SK-N-SH treated with all-trans-retinoic acid at 6 μM for 48 hours (cell line): ENCODE data around the gene TRABD.

ENCODE experiments used
- ARNTL ChIP-seq: fragments of 450-650 bp; formaldehyde crosslinking; IDR thresholded peaks from 2 replicates; pipeline ENCODE4 v1.5.0; 2020; ENCODE audit warnings: low read depth, mild to moderate bottlenecking, moderate library complexity, borderline replicate concordance
- BACH2 ChIP-seq: fragments of 250-450 bp; sonication (Bioruptor Pico); IDR thresholded peaks from 2 replicates; pipeline ENCODE4 v1.9.0; 2021; ENCODE audit warnings: mild to moderate bottlenecking, borderline replicate concordance
- CREB5 ChIP-seq: fragments of 250-450 bp; sonication (Bioruptor Pico); IDR thresholded peaks from 2 replicates; pipeline ENCODE4 v1.5.1; 2020; ENCODE audit warnings: low read depth, mild to moderate bottlenecking, moderate library complexity
- GLIS3 ChIP-seq: fragments of 250-450 bp; sonication (Bioruptor Pico); IDR thresholded peaks from 2 replicates; pipeline ENCODE4 v1.5.0; 2020; ENCODE audit warnings: mild to moderate bottlenecking, moderate library complexity
- ISL1 ChIP-seq: fragments of 250-450 bp; sonication (Bioruptor Pico); IDR thresholded peaks from 2 replicates; pipeline ENCODE4 v2.1.2; 2022; ENCODE audit warnings: mild to moderate bottlenecking, moderate library complexity
- OSR1 ChIP-seq: fragments of 250-450 bp; sonication (Bioruptor Pico); IDR thresholded peaks from 2 replicates; pipeline ENCODE4 v1.8.0; 2022; ENCODE audit warnings: moderate library complexity, mild to moderate bottlenecking, inconsistent platforms
- PATZ1 ChIP-seq: fragments of 250-450 bp; sonication (Bioruptor Pico); IDR thresholded peaks from 2 replicates; pipeline ENCODE4 v1.8.0; 2020; ENCODE audit warnings: mild to moderate bottlenecking, moderate library complexity, borderline replicate concordance
- PPARA ChIP-seq: fragments of 250-450 bp; sonication (Bioruptor Pico); IDR thresholded peaks from 2 replicates; pipeline ENCODE4 v1.5.0; 2020; ENCODE audit warnings: mild to moderate bottlenecking, borderline replicate concordance
- RARB ChIP-seq: fragments of 250-450 bp; sonication (Bioruptor Pico); IDR thresholded peaks from 2 replicates; pipeline ENCODE4 v1.8.0; 2021; ENCODE audit warnings: mild to moderate bottlenecking, moderate library complexity
- SNAI2 ChIP-seq: fragments of 250-450 bp; sonication (Bioruptor Pico); IDR thresholded peaks from 2 replicates; pipeline ENCODE4 v1.5.0; 2020; ENCODE audit warnings: mild to moderate bottlenecking, moderate library complexity
- TSHZ2 ChIP-seq: fragments of 250-450 bp; sonication (Bioruptor Pico); IDR thresholded peaks from 2 replicates; pipeline ENCODE4 v1.5.0; 2020; ENCODE audit warnings: mild to moderate bottlenecking, moderate library complexity
- ZFP3 ChIP-seq: fragments of 250-450 bp; sonication (Bioruptor Pico); IDR thresholded peaks from 2 replicates; pipeline ENCODE4 v1.5.0; 2020; ENCODE audit warnings: mild to moderate bottlenecking, moderate library complexity
- ZFP30 ChIP-seq: fragments of 450-650 bp; formaldehyde crosslinking; IDR thresholded peaks from 2 replicates; pipeline ENCODE4 v1.5.0; 2022; ENCODE audit warnings: mild to moderate bottlenecking, moderate library complexity
- ZNF70 ChIP-seq: fragments of 450-650 bp; formaldehyde crosslinking; IDR thresholded peaks from 2 replicates; pipeline ENCODE4 v1.5.0; 2020; ENCODE audit warnings: mild to moderate bottlenecking, moderate library complexity

GRCh38 chr22:50145721-50146438, 39.8 kb upstream of the TRABD start:
- TF ChIP-seq ZFP3 (no peak), ARNTL (no peak), CREB5 (no peak), TSHZ2 (CRISPR knock-in tag) (no peak), ISL1 (CRISPR knock-in tag) (no peak), RARB (CRISPR knock-in tag) (no peak), GLIS3 (CRISPR knock-in tag) (no peak), OSR1 (CRISPR knock-in tag) (no peak), PATZ1 (CRISPR knock-in tag) (no peak), PPARA (CRISPR knock-in tag) (no peak), ZNF70 (CRISPR knock-in tag) (no peak), BACH2 (CRISPR knock-in tag) (no peak), ZFP30 (CRISPR knock-in tag) (no peak), SNAI2 (no peak)
